Measurements from ENCODE around the gene OR6X1. TPM values are rescaled to one million over a fixed set of nuclear protein-coding genes. Genes with fewer than 3 reads are reported as not detected.

Gene OR6X1
- not detected for total RNA-seq (2021; ENCODE audit: unreplicated experiment)
- polyA plus RNA-seq (2012; ENCODE audit: insufficient read length): not detected
- not detected for Bru-seq, nascent RNA
- not detected for BruChase-seq, experiment 1, labeled RNA remaining after a 2-hour chase
- not detected for BruChase-seq, experiment 2, labeled RNA remaining after a 6-hour chase
- long read RNA-seq: 0 reads

DNA sequence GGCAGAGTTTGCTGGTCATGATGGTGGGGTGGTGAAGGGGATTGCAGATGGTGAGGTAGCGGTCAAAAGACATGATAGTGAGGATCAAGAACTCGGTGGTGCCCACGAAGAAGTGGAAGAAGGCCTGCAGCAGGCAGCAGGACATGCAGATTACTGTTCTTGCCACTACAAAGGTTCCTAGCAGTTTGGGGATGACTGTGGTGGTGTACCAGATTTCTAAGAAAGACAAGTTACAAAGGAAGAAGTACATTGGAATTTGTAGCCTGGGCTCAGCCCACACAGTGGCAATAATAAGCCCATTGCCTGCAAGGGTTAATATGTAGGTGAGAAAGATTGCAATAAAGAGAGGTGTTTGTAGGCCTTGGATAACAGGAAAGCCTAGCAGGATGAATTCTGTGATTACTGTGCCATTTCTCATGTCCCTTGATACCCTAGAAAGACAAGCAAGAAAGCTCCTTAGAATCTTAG is at the start of gene OR6X1:
TSS of gene OR6X1 (minus strand) at position 418 of the 468 bp plus-strand sequence. CDS start at position 418, 0 bp downstream.
- Histone ChIP-seq H3K4me1 (ENCODE audit: control insufficient read depth, insufficient read depth, low read length) (no peaks in the 10 kb centered on the region), H3K27ac (ENCODE audit: low read length) (no peak within 1 kb of the TSS), H3K36me3 (ENCODE audit: control insufficient read depth, insufficient read depth, low read length) (no peaks in the 10 kb centered on the region), H3K9me3 (ENCODE audit: control insufficient read depth, insufficient read depth, low read depth, low read length) (no peaks in the 10 kb centered on the region), H3K4me3 (ENCODE audit: low read depth in 2 of 2, low read length in 2 of 2) (no peak within 1 kb of the TSS), H3K27me3 (ENCODE audit: control insufficient read depth, insufficient read depth, low read length) (peaks cover 7% of the 10 kb centered on the region)
- TF ChIP-seq REST (IDR thresholded peaks at IDR 0.05; ENCODE audit: insufficient read depth in 1 of 2, low read depth in 2 of 2, low read length in 1 of 2) (no peak), SIN3A (IDR thresholded peaks at IDR 0.05; ENCODE audit: borderline replicate concordance, insufficient read depth, low read depth, low read length) (no peak), POLR2AphosphoS5 (IDR thresholded peaks at IDR 0.05; ENCODE audit: low read depth, low read length) (no peak), TCF7L2 (IDR thresholded peaks at IDR 0.05; ENCODE audit: low read depth, low read length) (no peak)
- TF ChIP-seq, protein P1, sequence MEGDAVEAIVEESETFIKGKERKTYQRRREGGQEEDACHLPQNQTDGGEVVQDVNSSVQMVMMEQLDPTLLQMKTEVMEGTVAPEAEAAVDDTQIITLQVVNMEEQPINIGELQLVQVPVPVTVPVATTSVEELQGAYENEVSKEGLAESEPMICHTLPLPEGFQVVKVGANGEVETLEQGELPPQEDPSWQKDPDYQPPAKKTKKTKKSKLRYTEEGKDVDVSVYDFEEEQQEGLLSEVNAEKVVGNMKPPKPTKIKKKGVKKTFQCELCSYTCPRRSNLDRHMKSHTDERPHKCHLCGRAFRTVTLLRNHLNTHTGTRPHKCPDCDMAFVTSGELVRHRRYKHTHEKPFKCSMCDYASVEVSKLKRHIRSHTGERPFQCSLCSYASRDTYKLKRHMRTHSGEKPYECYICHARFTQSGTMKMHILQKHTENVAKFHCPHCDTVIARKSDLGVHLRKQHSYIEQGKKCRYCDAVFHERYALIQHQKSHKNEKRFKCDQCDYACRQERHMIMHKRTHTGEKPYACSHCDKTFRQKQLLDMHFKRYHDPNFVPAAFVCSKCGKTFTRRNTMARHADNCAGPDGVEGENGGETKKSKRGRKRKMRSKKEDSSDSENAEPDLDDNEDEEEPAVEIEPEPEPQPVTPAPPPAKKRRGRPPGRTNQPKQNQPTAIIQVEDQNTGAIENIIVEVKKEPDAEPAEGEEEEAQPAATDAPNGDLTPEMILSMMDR (IDR thresholded peaks at IDR 0.05): no peak
- ChIA-PET CTCF (no interaction called here), POLR2A (no interaction called here)
- in situ Hi-C loops (cut with HindIII; ENCODE audit: low pct_unique_long_range_greater_than_20kb, low sequenced_read_pairs): no loop called here
- no peak for DNase-seq (ENCODE audit: low read depth, low spot score)
- BruUV-seq (replicated peaks): no TSS peak
- no peak for ATAC-seq
- intact Hi-C loops (cut with micrococcal nuclease; ENCODE audit: unreplicated experiment): no loop called here

- Histone ChIP-seq H3K27me3 (ENCODE audit: control insufficient read depth, insufficient read depth, low read length) (no peaks in the 10 kb centered on the region), H3K4me1 (ENCODE audit: control insufficient read depth, insufficient read depth, low read length) (no peaks in the 10 kb centered on the region), H3K9me3 (ENCODE audit: control insufficient read depth, insufficient read depth, low read depth, low read length) (no peaks in the 10 kb centered on the region), H3K36me3 (ENCODE audit: control insufficient read depth, insufficient read depth, low read length) (no peaks in the 10 kb centered on the region), H3K4me3 (ENCODE audit: low read depth in 2 of 2, low read length in 2 of 2) (no peak overlapping the region), H3K27ac (ENCODE audit: low read length) (no peak overlapping the region)
- ChIA-PET CTCF (no interaction called here), POLR2A (no interaction called here)
- no peak for TF ChIP-seq SIN3A (IDR thresholded peaks at IDR 0.05; ENCODE audit: borderline replicate concordance, insufficient read depth, low read depth, low read length)
- TF ChIP-seq TCF7L2 (IDR thresholded peaks at IDR 0.05; ENCODE audit: low read depth, low read length): no peak
- TF ChIP-seq, protein P1 (IDR thresholded peaks at IDR 0.05): no peak
- TF ChIP-seq REST (IDR thresholded peaks at IDR 0.05; ENCODE audit: insufficient read depth in 1 of 2, low read depth in 2 of 2, low read length in 1 of 2): no peak
- TF ChIP-seq POLR2AphosphoS5 (IDR thresholded peaks at IDR 0.05; ENCODE audit: low read depth, low read length): no peak
- DNase-seq (ENCODE audit: low read depth, low spot score): no peak
- in situ Hi-C loops (cut with HindIII; ENCODE audit: low pct_unique_long_range_greater_than_20kb, low sequenced_read_pairs): no loop called here
- intact Hi-C loops (cut with micrococcal nuclease; ENCODE audit: unreplicated experiment): no loop called here
- ATAC-seq: no peak
- BruUV-seq (replicated peaks): no TSS peak
These were observed 47.4 kb upstream of the OR6X1 start for GRCh38 chr11:123801765-123802164.

Data from Panc1 (cell line).